HG03558 (cell line): ENCODE data around the gene ATP8B4.
"Not testable (repeated sequence)": the region's sequence is repeated elsewhere in the genome, so short reads cannot be mapped to it uniquely, and the experiment has no call there.

Source experiments
- ATAC-seq: cut with Tn5 transposase; IDR thresholded peaks from one replicate; pipeline ENCODE4 v1.9.1; 2021; ENCODE audit warnings: moderate number of reproducible peaks; ENCODE audit not compliant: unreplicated experiment; ENCODE audit errors: extremely low read depth

The ATP8B4 gene

GRCh38 chr15:50112488-50113186, 6.4 kb downstream of the ATP8B4 start:
- no peak for ATAC-seq

- no peak for ATAC-seq
These were observed 8.7 kb downstream of the ATP8B4 start for GRCh38 chr15:50110285-50110684.

- ATAC-seq: no peak
These were observed 9.7 kb downstream of the ATP8B4 start for GRCh38 chr15:50109076-50109987.

DNA sequence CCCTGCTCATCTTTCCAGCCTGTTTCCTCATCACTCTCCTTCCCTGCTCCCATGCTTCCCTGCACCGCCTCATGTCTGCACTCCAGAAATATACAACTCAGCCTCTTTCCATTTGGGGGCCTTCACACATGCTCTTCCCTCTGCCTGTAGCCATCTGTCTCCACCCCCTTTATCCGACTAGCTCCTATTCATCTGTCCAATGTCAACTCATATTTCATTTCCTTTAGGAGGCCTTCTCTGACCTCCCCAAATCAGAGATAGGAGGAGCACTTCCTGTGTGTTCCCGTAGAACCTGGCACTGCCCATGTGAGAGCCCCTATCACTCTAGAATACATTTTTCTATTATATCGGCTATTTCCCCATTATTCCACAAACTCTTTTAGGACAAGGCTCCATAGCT, 10.6 kb downstream of the ATP8B4 start:
- no peak for ATAC-seq

DNA sequence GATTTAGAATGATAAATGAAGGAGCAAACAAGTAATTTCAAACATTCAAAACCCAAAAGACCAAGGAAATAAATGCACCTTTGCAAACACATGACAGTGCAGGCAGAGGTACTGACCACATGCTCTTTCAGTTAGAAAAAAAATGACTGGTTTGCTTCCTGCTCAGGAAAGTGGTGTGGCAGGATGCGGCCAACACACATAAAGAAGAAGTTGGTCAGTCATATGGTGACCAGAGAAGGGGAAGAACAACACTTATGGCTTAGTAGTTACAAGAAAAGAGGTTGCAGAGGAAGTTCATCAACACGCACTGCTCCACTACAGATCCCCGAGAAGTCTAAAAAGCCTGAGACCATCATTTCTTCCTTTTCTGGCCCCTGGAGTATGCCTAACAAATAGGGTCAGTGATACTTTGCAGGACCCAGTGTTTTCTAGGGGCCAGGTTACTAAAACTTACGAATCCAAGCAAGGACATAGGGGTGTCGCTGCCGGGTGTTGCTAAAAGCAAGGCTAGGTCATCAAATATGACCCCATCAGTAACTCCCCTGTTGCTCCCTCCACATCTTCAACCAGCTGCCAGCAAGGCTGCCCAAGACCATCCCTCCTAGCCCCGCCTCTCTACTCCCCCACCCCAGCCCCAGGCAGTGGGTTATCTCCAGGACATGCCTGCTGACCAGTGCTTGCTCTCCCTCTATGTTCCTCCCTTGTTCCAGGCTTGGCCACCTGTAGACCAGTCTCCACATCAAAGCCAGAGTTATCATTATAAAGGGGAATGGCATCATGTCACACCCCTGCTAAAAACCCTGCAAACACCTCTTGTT, 11.2 kb downstream of the ATP8B4 start:
- ATAC-seq: peak; percentile 92

DNA sequence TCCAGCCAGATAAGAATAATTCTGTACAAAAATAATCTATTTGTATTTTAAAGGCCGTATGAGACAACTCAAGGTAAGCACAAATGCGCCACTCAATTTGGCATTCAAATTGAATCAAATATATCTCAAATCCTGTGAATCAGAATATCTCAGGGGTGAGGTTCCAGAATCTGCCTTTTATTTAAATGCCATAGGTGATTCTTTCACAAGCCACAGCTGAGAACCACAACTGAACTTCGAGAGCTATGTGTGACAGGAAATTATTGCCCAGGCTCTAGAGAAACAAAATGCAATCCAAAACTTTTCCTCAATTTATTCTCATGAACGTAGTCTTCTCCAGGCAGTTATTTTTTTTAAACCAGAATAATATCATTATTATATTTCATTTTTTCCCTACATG, 11.9 kb downstream of the ATP8B4 start:
- ATAC-seq: no peak

- ATAC-seq: no peak
These were observed 12.6 kb downstream of the ATP8B4 start for GRCh38 chr15:50106457-50106856.

DNA sequence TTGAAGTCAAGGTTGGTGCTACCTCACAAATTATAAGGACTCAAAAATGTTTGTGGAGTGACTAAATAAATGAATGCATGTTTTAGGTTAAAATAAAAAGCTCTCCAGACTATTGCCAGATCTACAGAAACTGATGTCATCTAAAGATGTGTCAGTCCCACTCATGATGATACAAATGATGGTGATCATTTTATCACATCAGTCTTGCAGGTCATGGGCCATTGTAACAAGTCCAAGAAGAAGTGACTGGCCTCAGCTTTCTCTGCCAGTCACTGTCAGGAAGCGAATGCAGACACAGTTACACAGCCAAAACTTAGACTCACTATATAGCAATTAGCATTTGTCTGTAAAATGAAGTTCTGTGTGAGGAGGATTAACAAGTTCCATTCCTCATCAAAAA, 18.5 kb downstream of the ATP8B4 start:
- no peak for ATAC-seq

DNA sequence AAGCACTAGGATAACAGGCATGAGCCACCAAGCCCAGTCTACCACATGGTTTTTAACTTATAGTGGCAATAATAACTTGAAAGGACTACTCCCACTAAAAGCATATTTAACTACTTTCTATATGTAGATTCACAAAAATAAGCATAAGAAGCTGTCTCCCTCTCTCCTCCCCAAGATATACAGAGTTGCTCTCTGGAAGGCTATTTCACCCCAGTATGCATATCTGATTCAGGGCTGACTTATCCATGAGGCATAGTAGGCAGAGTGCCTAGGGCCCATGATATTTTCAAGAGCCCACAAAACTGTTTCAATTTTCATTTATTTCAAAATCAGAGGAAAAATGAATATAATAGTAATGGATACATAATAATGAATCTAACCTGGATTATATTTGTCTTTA, 20.5 kb downstream of the ATP8B4 start:
- ATAC-seq: no peak

DNA sequence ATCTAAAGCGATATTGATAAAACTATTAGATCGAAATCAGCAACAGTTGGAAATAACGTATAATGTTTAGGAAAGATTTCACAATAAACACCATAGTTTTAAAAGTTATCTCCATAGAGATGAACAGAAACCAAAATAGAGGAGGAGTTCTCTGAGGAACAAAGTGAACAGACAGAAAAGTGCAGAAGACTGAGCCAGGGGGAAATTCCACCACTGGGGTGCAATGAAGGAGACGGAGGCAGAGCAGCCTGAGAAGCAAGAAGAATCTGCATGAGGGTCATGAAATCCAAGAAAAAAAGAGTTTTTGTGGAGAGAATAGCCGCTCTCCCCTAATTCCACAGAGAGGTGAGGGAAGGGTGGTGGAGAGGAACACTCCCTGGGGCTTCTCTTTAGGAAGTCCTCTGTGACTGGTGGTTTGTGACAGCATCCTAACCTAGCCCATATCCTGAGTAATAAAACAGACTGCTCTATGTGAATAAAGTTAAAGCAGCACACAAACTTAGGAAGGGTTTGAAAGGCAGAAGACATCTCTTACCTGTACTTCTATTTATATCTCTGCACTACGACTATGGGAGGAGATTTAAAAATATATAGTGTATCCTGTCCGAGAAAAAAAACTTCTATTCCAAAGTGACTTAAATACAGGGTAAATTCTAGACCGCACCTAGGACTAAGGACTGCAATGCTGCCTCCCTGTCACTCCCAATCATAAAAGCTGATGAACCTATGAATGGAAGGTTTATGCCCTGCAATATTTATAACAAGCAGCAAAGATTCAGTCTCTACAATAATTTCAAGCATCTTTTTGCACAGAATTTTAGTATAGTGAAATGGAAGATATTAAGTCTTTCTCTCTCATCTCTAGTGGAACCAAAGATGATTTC, 22.9 kb downstream of the ATP8B4 start:
- no peak for ATAC-seq

GRCh38 chr15:50089386-50089785, 29.6 kb downstream of the ATP8B4 start:
- ATAC-seq: not testable (repeated sequence)

DNA sequence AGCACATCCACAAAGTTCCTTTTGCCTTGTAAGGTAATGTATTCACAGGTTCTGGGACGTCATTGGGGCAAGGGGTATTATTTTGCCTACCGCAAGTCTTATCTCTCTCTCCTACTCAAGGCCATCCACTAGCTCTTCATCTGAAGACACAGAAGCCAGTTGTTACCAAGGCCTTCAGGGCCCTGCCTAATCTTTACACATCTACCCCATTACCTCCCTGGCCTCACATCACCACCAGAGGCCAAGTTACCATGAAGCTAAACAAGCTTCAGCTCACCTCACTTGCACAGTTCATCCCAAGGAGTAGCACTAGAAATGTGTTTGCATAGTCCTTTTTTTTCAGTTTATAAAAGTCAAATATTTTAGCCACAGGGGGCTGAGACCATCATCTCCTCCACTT, 34.1 kb downstream of the ATP8B4 start:
- no peak for ATAC-seq

GRCh38 chr15:50083424-50084025, 35.5 kb downstream of the ATP8B4 start:
- no peak for ATAC-seq

DNA sequence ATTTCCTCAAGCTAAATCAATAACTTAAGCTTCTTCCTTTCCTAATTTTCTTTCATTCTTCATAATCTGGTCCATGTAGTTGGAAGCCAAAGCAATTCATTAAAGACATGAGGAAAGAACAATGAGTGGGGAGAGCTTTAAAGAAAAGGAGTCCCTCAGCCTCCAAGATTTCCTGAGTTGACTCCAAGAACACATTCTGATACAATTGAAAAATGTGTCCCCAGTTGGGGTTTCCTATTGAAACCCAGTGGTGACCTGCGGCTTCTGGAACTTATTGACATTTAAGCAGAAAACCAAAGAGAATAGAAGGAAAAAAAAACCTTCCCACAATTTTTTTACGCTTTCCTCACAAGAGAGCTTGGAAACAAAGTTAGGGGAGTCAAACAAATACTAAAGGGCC, 37.0 kb downstream of the ATP8B4 start:
- ATAC-seq: no peak

DNA sequence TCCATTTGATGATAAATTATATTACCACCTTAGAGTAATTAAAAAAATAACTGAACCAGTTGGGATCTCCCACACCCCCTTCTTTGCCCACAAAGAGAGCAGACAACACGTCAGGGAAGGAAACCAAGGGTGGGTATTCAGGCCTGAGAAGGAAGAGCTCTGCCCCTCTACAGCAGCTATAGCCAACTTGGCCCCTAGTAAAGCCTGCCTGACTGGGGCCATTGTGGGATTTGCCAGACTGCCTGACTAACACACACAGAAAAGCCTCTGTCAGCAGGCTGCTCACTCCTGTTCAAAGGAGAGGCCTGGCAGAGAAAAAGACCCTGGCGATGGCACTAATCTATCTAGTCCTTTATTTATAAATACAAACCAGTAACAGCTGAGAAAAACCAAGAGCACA, 41.4 kb downstream of the ATP8B4 start:
- no peak for ATAC-seq

- no peak for ATAC-seq
These were observed 41.9 kb downstream of the ATP8B4 start for GRCh38 chr15:50077176-50077575.

- ATAC-seq: no peak
These were observed 43.7 kb downstream of the ATP8B4 start for GRCh38 chr15:50075319-50075718.

GRCh38 chr15:50071551-50072258, 47.3 kb downstream of the ATP8B4 start:
- no peak for ATAC-seq

DNA sequence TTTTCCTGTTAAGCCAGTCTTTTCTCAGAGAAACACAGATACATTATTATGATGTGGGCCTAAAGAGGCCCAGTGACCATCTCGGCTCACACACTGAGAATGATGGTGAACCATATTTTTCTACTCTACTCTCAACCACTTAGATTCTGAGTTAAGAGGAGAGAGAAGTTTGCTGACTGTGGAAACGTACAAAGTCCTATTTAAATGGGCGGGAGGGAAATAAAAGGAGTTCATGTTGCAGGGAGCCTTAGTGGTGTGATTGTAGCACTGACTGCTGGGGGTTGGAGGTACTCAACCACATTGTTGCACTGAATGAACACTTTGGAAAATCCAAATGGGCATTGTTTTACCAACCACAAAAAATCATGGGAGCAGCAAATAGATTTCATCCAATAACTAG, 51.0 kb downstream of the ATP8B4 start:
- ATAC-seq: no peak
